ENCODE measurements around the gene ZNF319. TPM values are rescaled to one million over a fixed set of nuclear protein-coding genes. Genes with fewer than 3 reads are reported as not detected.

Gene ZNF319
- polyA plus RNA-seq, 1 donor from 2014 or later, result 7.0 TPM

DNA sequence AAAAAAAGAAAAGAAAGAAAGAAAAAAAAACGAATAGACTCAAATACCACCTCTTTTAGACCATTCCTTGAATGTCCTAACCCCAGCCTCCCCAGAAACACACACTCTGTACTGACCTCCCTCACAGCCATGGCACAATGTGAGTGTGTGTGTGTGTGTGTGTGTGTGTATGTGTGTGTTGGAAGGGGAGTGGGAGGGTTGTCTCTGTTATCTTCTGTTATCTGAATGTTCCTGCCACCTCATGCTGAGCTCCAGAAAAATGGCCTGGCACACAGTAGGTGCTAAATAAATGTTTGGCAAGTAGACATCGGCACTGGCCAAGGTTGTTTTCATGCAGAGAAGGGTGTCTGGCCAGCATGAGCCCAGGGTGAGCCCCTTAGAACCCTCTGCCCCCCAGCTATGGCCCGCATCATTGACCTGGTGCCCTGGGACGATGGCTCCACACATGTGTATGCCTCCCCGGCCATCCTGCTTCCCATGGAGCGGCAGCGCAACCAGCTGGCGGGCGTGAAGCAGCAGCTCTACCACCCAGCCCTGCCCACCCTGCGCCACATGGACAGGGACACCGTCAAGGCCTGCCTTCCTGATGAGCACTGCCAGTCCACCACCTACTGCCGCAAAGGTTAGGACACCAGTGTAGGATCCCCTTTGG, 22.9 kb downstream of the ZNF319 start:
- no peak overlapping the region for H2AFZ ChIP-seq (ENCODE audit: low read depth, low read length)
- H3F3A ChIP-seq (ENCODE audit: insufficient read depth, low read length, poor library complexity, severe bottlenecking), result no peaks in the 10 kb centered on the region
- no peak overlapping the region for H3K4me2 ChIP-seq (ENCODE audit: low read length)
- no peak overlapping the region for H3K9ac ChIP-seq (ENCODE audit: low read length)
- H4K20me1 ChIP-seq (ENCODE audit: insufficient read depth), result no peaks in the 10 kb centered on the region
- H3K27ac ChIP-seq (ENCODE audit: low read length), result no peak overlapping the region
- H3K79me2 ChIP-seq (replicated peaks; ENCODE audit: insufficient read depth, low read length), result no peaks in the 10 kb centered on the region
- TF ChIP-seq TAF1 (IDR thresholded peaks at IDR 0.05; ENCODE audit: low read depth) (no peak), SMC3 (conservative IDR thresholded peaks at IDR 0.05; ENCODE audit: poor library complexity) (no peak), MXI1 (conservative IDR thresholded peaks at IDR 0.05; ENCODE audit: poor library complexity, severe bottlenecking) (no peak), EZH2 (IDR thresholded peaks at IDR 0.05; ENCODE audit: borderline replicate concordance, insufficient read depth, low read length, poor library complexity, severe bottlenecking) (no peak), RAD21 (conservative IDR thresholded peaks at IDR 0.05) (no peak), EP300 (conservative IDR thresholded peaks at IDR 0.05; ENCODE audit: poor library complexity, severe bottlenecking) (no peak), POLR2AphosphoS5 (IDR thresholded peaks at IDR 0.05) (no peak)
- TF ChIP-seq, protein P1, sequence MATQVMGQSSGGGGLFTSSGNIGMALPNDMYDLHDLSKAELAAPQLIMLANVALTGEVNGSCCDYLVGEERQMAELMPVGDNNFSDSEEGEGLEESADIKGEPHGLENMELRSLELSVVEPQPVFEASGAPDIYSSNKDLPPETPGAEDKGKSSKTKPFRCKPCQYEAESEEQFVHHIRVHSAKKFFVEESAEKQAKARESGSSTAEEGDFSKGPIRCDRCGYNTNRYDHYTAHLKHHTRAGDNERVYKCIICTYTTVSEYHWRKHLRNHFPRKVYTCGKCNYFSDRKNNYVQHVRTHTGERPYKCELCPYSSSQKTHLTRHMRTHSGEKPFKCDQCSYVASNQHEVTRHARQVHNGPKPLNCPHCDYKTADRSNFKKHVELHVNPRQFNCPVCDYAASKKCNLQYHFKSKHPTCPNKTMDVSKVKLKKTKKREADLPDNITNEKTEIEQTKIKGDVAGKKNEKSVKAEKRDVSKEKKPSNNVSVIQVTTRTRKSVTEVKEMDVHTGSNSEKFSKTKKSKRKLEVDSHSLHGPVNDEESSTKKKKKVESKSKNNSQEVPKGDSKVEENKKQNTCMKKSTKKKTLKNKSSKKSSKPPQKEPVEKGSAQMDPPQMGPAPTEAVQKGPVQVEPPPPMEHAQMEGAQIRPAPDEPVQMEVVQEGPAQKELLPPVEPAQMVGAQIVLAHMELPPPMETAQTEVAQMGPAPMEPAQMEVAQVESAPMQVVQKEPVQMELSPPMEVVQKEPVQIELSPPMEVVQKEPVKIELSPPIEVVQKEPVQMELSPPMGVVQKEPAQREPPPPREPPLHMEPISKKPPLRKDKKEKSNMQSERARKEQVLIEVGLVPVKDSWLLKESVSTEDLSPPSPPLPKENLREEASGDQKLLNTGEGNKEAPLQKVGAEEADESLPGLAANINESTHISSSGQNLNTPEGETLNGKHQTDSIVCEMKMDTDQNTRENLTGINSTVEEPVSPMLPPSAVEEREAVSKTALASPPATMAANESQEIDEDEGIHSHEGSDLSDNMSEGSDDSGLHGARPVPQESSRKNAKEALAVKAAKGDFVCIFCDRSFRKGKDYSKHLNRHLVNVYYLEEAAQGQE (IDR thresholded peaks at IDR 0.05; ENCODE audit: borderline replicate concordance), result no peak
- TF ChIP-seq, protein P2, sequence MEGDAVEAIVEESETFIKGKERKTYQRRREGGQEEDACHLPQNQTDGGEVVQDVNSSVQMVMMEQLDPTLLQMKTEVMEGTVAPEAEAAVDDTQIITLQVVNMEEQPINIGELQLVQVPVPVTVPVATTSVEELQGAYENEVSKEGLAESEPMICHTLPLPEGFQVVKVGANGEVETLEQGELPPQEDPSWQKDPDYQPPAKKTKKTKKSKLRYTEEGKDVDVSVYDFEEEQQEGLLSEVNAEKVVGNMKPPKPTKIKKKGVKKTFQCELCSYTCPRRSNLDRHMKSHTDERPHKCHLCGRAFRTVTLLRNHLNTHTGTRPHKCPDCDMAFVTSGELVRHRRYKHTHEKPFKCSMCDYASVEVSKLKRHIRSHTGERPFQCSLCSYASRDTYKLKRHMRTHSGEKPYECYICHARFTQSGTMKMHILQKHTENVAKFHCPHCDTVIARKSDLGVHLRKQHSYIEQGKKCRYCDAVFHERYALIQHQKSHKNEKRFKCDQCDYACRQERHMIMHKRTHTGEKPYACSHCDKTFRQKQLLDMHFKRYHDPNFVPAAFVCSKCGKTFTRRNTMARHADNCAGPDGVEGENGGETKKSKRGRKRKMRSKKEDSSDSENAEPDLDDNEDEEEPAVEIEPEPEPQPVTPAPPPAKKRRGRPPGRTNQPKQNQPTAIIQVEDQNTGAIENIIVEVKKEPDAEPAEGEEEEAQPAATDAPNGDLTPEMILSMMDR (IDR thresholded peaks at IDR 0.05; ENCODE audit: poor library complexity, severe bottlenecking), result no peak
- H3K9me3 ChIP-seq (ENCODE audit: low read length), result no peaks in the 10 kb centered on the region
- no peaks in the 10 kb centered on the region for H3K27me3 ChIP-seq (ENCODE audit: insufficient read depth, low read depth, low read length)
- H3K4me3 ChIP-seq (ENCODE audit: low read length), result no peak overlapping the region
- H3K36me3 ChIP-seq (ENCODE audit: insufficient read depth, low read length), result no peaks in the 10 kb centered on the region
- H3K9me2 ChIP-seq (ENCODE audit: insufficient read depth, low read length), result no peaks in the 10 kb centered on the region

DNA sequence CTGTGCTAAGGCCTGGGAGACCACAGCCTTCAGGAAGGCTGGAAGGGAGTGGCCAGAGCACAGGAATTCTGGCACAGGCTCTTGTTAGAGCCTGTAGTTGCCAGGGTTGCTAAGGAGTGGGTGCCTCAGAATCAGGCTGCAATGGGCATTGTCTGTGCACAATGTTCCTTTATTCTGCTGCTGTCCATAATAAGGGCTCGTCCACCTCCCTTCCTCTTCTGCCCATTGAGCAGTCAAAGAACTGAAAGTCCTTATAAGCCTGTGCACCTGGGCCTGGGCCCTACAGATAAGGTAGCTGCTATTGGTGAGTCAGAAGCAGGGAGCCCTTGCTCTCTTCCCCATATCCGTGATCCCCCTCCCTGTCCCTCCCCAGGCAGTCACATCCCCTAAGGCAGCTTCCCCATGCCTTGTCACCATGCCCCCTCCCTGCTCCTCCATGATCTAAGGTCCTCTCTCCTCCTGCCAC, 24.1 kb downstream of the ZNF319 start:
- TF ChIP-seq POLR2AphosphoS5 (IDR thresholded peaks at IDR 0.05), result no peak
- no peaks in the 10 kb centered on the region for H3K36me3 ChIP-seq (ENCODE audit: insufficient read depth, low read length)
- H3K9me3 ChIP-seq (ENCODE audit: low read length), result no peaks in the 10 kb centered on the region
- no peaks in the 10 kb centered on the region for H3K27me3 ChIP-seq (ENCODE audit: insufficient read depth, low read depth, low read length)
- H3F3A ChIP-seq (ENCODE audit: insufficient read depth, low read length, poor library complexity, severe bottlenecking), result no peaks in the 10 kb centered on the region
- no peaks in the 10 kb centered on the region for H3K9me2 ChIP-seq (ENCODE audit: insufficient read depth, low read length)
- no peaks in the 10 kb centered on the region for H3K79me2 ChIP-seq (replicated peaks; ENCODE audit: insufficient read depth, low read length)
- no peak overlapping the region for H3K4me3 ChIP-seq (ENCODE audit: low read length)
- no peak overlapping the region for H2AFZ ChIP-seq (ENCODE audit: low read depth, low read length)
- H3K27ac ChIP-seq (ENCODE audit: low read length), result no peak overlapping the region
- H3K9ac ChIP-seq (ENCODE audit: low read length), result no peak overlapping the region
- no peaks in the 10 kb centered on the region for H4K20me1 ChIP-seq (ENCODE audit: insufficient read depth)
- H3K4me2 ChIP-seq (ENCODE audit: low read length), result no peak overlapping the region

Measured in neural cell (in vitro differentiated cells).